Nephron (organoid): ENCODE results near the gene ITGA8.
"Not testable (repeated sequence)": the region's sequence is repeated elsewhere in the genome, so short reads cannot be mapped to it uniquely, and the experiment has no call there.

ENCODE experiments used
- H3K27ac Mint-ChIP-seq, 3 experiments: 2 replicates each; pipeline ENCODE4 v1.8.0; 2020; ENCODE audit warnings: mixed read lengths in 3 of 3, mild to moderate bottlenecking in 2 of 3, moderate library complexity in 1 of 3
- H3K27me3 Mint-ChIP-seq: 2 replicates; pipeline ENCODE4 v1.8.0; 2021; ENCODE audit warnings: low read depth, mild to moderate bottlenecking, moderate library complexity, mixed read lengths
- H3K36me3 Mint-ChIP-seq: 2 replicates; pipeline ENCODE4 v1.8.0; 2020; ENCODE audit warnings: low read depth, mixed read lengths
- H3K4me1 Mint-ChIP-seq: 2 replicates; pipeline ENCODE4 v1.8.0; 2020; ENCODE audit warnings: mixed read lengths
- H3K4me3 Mint-ChIP-seq, 3 experiments: 2 replicates each; pipeline ENCODE4 v1.8.0; 2020; ENCODE audit warnings: mild to moderate bottlenecking in 3 of 3, mixed read lengths in 3 of 3, moderate library complexity in 2 of 3
- H3K9me3 Mint-ChIP-seq: 2 replicates; pipeline ENCODE4 v1.8.0; 2020; ENCODE audit warnings: mixed read lengths
- TF ChIP-seq, protein P1 (sequence below), 3 experiments: fragments of 200-600 bp; sonication (generic); IDR thresholded peaks; one replicate each; pipeline ENCODE4 v1.5.0; 2021; ENCODE audit warnings: antibody characterized with exemption in 3 of 3; ENCODE audit not compliant: unreplicated experiment in 3 of 3

ITGA8 gene

DNA sequence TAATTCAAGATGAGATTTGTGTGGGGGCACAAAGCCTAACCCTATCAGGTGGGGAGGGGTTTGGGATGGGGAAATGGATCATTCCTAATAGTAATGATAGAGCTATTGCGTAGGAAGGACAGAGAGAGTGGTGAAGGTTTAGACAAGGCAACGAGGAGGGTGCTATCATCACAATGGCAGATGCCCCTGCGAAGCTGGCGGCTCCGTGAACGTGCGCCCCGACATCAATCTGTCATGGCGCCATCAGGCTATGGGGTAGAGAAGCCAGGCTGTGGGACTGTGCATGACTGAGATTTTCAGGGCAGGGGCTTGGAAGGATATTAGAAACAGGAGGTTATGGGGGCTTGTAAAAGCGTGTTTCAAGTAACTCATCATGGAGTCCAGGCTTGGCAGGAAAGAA lies 157.6 kb downstream of the ITGA8 start:
- H3K27me3 Mint-ChIP-seq: no peaks in the 10 kb centered on the region
- H3K4me1 Mint-ChIP-seq: peaks cover 16% of the 10 kb centered on the region
- peaks cover 35% of the 10 kb centered on the region for H3K36me3 Mint-ChIP-seq
- no peak overlapping the region for H3K27ac Mint-ChIP-seq
- H3K4me3 Mint-ChIP-seq: no peak overlapping the region
- TF ChIP-seq, protein P1, sequence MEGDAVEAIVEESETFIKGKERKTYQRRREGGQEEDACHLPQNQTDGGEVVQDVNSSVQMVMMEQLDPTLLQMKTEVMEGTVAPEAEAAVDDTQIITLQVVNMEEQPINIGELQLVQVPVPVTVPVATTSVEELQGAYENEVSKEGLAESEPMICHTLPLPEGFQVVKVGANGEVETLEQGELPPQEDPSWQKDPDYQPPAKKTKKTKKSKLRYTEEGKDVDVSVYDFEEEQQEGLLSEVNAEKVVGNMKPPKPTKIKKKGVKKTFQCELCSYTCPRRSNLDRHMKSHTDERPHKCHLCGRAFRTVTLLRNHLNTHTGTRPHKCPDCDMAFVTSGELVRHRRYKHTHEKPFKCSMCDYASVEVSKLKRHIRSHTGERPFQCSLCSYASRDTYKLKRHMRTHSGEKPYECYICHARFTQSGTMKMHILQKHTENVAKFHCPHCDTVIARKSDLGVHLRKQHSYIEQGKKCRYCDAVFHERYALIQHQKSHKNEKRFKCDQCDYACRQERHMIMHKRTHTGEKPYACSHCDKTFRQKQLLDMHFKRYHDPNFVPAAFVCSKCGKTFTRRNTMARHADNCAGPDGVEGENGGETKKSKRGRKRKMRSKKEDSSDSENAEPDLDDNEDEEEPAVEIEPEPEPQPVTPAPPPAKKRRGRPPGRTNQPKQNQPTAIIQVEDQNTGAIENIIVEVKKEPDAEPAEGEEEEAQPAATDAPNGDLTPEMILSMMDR (IDR thresholded peaks at IDR 0.05; ENCODE audit: unreplicated experiment in 3 of 3): no peak
- H3K9me3 Mint-ChIP-seq: no peaks in the 10 kb centered on the region

DNA sequence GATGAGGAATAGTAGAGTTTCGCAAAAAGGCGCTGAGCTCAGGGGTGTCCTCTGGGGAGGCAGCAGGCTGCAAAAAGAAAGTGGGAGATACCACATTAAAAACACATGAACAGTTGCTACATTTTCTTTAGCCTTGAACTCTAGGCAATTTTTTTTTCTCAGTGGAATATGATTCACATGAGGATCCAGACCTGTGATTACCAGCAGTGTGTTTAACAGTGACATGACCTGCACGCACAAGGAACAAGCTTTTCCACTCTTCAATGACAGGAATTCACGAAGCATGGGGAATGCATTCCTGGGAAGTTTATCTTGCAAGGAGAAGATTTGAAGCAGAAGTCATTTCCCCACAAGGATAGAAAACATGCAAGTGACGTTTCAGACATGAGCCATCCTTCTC lies 161.6 kb downstream of the ITGA8 start:
- Mint-ChIP-seq H3K36me3 (peaks cover 46% of the 10 kb centered on the region), H3K27me3 (no peaks in the 10 kb centered on the region), H3K27ac (peak overlapping the region in 2 of 3 experiments; percentile 15 to 33), H3K9me3 (peaks cover 5% of the 10 kb centered on the region), H3K4me3 (no peak overlapping the region), H3K4me1 (peaks cover 9% of the 10 kb centered on the region)
- TF ChIP-seq, protein P1 (IDR thresholded peaks at IDR 0.05; ENCODE audit: unreplicated experiment in 3 of 3): no peak

DNA sequence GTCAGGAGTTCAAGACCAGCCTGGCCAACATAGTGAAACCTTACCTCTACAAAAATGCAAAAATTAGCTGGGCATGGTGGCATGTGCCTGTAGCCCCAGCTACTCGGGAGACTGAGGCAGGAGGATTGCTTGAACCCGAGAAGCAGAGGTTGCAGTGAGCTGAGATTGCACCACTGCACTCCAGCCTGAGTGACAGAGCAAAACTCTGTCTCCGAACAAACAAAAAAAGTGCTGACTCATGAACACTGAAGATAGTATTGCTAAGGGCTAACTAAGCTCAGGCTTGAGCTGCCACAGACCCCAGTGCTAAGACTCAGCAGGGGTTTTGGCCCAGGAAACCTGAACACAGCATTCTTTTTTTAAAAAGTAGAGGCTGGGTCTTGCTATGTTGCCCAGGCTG lies 162.6 kb downstream of the ITGA8 start:
- not testable (repeated sequence) for H3K4me3 Mint-ChIP-seq, H3K4me1 Mint-ChIP-seq, H3K9me3 Mint-ChIP-seq, H3K27me3 Mint-ChIP-seq, H3K27ac Mint-ChIP-seq
- peaks cover 47% of the 10 kb centered on the region for H3K36me3 Mint-ChIP-seq

DNA sequence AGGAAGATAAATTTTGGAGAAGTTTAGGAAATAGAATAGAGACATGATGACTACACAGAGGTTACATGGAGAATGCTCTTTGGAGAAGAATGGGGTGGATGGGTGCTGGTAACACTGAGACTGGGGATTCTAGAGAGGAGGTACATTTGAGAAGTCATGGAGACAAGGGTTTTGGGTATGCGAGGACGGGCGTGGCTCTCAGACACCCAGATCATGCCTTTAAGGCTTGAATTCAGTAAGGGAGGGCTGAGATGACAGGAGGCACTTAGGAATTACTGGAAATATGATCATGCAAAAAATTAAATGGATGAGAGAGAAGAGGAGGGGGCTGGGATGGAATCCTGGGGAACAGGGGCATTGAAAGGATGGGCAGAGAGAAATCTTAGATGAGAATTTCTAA lies 168.8 kb downstream of the ITGA8 start:
- peaks cover 6% of the 10 kb centered on the region for H3K9me3 Mint-ChIP-seq
- H3K4me1 Mint-ChIP-seq: no peaks in the 10 kb centered on the region
- no peak overlapping the region for H3K4me3 Mint-ChIP-seq
- H3K36me3 Mint-ChIP-seq: peaks cover 60% of the 10 kb centered on the region
- TF ChIP-seq, protein P1 (IDR thresholded peaks at IDR 0.05; ENCODE audit: unreplicated experiment in 3 of 3): no peak
- H3K27ac Mint-ChIP-seq: no peak overlapping the region
- H3K27me3 Mint-ChIP-seq: no peaks in the 10 kb centered on the region

DNA sequence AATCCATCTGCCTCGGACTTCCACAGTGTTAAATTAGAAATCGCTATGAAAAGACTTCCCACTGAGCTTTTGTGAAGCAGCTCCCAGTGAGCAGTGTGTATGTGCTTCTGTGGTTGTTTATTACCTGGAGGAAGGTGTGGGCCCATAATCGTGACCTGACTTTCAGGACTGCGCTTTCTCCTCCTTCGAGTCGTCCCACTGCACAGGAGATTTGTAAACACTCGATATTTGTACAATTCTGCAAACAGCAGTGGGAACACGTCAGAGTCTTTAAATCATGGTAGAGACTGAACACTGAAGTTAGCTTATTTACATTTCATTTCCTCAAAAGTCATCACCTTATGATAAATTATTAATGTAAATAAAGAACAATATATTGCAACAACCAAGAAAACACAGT lies 171.4 kb downstream of the ITGA8 start:
- TF ChIP-seq, protein P1 (IDR thresholded peaks at IDR 0.05; ENCODE audit: unreplicated experiment in 3 of 3): no peak
- no peaks in the 10 kb centered on the region for H3K4me1 Mint-ChIP-seq
- H3K27me3 Mint-ChIP-seq: no peaks in the 10 kb centered on the region
- peaks cover 13% of the 10 kb centered on the region for H3K9me3 Mint-ChIP-seq
- peaks cover 65% of the 10 kb centered on the region for H3K36me3 Mint-ChIP-seq
- H3K27ac Mint-ChIP-seq: no peak overlapping the region
- H3K4me3 Mint-ChIP-seq: no peak overlapping the region

DNA sequence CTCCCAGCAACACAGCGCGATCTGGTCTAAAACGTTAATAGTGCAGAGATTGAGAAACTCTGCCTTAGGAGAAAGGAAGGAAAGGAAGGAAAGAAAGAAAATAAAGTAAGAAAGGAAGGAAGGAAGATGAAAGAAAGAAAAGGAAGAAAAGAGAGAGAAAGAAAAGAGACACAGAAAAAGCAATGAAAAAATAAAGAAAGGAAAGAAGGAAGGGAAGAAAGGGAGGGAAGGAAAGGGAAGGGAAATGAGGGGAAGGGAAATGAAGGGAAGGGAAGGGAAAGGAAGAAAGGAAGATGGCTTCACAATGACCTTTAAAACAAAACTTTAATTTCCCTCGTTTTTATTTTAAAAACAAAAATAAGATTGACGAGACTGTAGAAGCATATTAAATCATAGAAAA lies 173.1 kb downstream of the ITGA8 start:
- Mint-ChIP-seq H3K27me3 (no peaks in the 10 kb centered on the region), H3K4me3 (no peak overlapping the region), H3K27ac (no peak overlapping the region), H3K4me1 (no peaks in the 10 kb centered on the region), H3K36me3 (peaks cover 54% of the 10 kb centered on the region), H3K9me3 (peaks cover 12% of the 10 kb centered on the region)
- TF ChIP-seq, protein P1 (IDR thresholded peaks at IDR 0.05; ENCODE audit: unreplicated experiment in 3 of 3): no peak
